ENCODE data around the gene MPZL2. TPM values are rescaled to one million over a fixed set of nuclear protein-coding genes. Genes with fewer than 3 reads are reported as not detected.

The MPZL2 gene
- total and polyA plus RNA-seq, 12 donors: 4.0 to 23.4 (median 12.3) TPM

GRCh38 chr11:118233850-118234249 is 30.2 kb downstream of the MPZL2 start:
- no peaks in the 10 kb centered on the region for H3K9me3 ChIP-seq
- H3K4me3 ChIP-seq: no peak overlapping the region
- H3K4me1 ChIP-seq: peaks cover 0 to 49% (median 2%) of the 10 kb centered on the region in 9 donors
- H3K27me3 ChIP-seq: no peaks in the 10 kb centered on the region
- H3K36me3 ChIP-seq: peaks cover 0 to 26% (median 0%) of the 10 kb centered on the region in 9 donors
- no peak for TF ChIP-seq CTCF (IDR thresholded peaks at IDR 0.05)
- no peak for DNase-seq
- no peak for ATAC-seq
- 87 to 96% methylated on average over 1 of the region's 1 CpG for WGBS, 2 donors
- intact Hi-C loops (cut with DNase I): no loop called here
- no peak overlapping the region for H3K27ac ChIP-seq

- Histone ChIP-seq H3K4me1 (peaks cover 0 to 49% (median 0%) of the 10 kb centered on the region in 9 donors), H3K27me3 (no peaks in the 10 kb centered on the region), H3K27ac (no peak overlapping the region), H3K36me3 (peaks cover 0 to 26% (median 0%) of the 10 kb centered on the region in 9 donors), H3K9me3 (no peaks in the 10 kb centered on the region), H3K4me3 (no peak overlapping the region)
- WGBS, 2 donors: 89 to 96% methylated on average over 5 of the region's 5 CpGs
- intact Hi-C loops (cut with DNase I): no loop called here
- no peak for TF ChIP-seq CTCF (IDR thresholded peaks at IDR 0.05)
- ATAC-seq (no peak), DNase-seq (no peak)
Measured at GRCh38 chr11:118233377-118233776, 30.7 kb downstream of the MPZL2 start.

GRCh38 chr11:118232659-118233058 is 31.4 kb downstream of the MPZL2 start:
- 77 to 96% methylated on average over 1 of the region's 1 CpG for WGBS, 2 donors
- intact Hi-C loops (cut with DNase I): no loop called here
- Histone ChIP-seq H3K9me3 (no peaks in the 10 kb centered on the region), H3K4me3 (no peak overlapping the region), H3K36me3 (peaks cover 0 to 26% (median 0%) of the 10 kb centered on the region in 9 donors), H3K27me3 (no peaks in the 10 kb centered on the region), H3K27ac (no peak overlapping the region), H3K4me1 (peaks cover 0 to 49% (median 0%) of the 10 kb centered on the region in 9 donors)
- DNase-seq (no peak), ATAC-seq (no peak)
- no peak for TF ChIP-seq CTCF (IDR thresholded peaks at IDR 0.05)

GRCh38 chr11:118231461-118231860 is 32.6 kb downstream of the MPZL2 start:
- TF ChIP-seq CTCF (IDR thresholded peaks at IDR 0.05): no peak
- intact Hi-C loops (cut with DNase I): no loop called here
- H3K4me3 ChIP-seq: no peak overlapping the region
- peak overlapping the region in 1 of 10 donors; percentile 85 for H3K27ac ChIP-seq
- no peaks in the 10 kb centered on the region for H3K9me3 ChIP-seq
- H3K4me1 ChIP-seq: peaks cover 0 to 54% (median 0%) of the 10 kb centered on the region in 9 donors
- ATAC-seq: no peak
- H3K36me3 ChIP-seq: peaks cover 0 to 29% (median 0%) of the 10 kb centered on the region in 9 donors
- no peak for DNase-seq
- no peaks in the 10 kb centered on the region for H3K27me3 ChIP-seq
